Activated T-cell treated with anti-CD3 and anti-CD28 coated beads, Interleukin-2, amount 50 U/mL, for 24 hours (primary cell): ENCODE data around the gene TMEM44.

Experiments
- DNase-seq: peaks from one replicate; pipeline ENCODE4 v3.0.0-alpha.2; 2020
- H3K27ac Mint-ChIP-seq: 2 replicates; pipeline ENCODE4 v1.8.0; 2020; ENCODE audit warnings: mild to moderate bottlenecking, mixed read lengths
- H3K27me3 Mint-ChIP-seq: 2 replicates; pipeline ENCODE4 v1.8.0; 2020; ENCODE audit warnings: mixed read lengths
- H3K36me3 Mint-ChIP-seq: 2 replicates; pipeline ENCODE4 v1.8.0; 2020; ENCODE audit warnings: low read depth, mixed read lengths
- H3K4me1 Mint-ChIP-seq: 2 replicates; pipeline ENCODE4 v1.8.0; 2020; ENCODE audit warnings: low read depth, mixed read lengths
- H3K4me3 Mint-ChIP-seq: 2 replicates; pipeline ENCODE4 v1.8.0; 2020; ENCODE audit warnings: mild to moderate bottlenecking, moderate library complexity, mixed read lengths
- H3K9me3 Mint-ChIP-seq: 2 replicates; pipeline ENCODE4 v1.8.0; 2020; ENCODE audit warnings: mixed read lengths

Gene TMEM44

DNA sequence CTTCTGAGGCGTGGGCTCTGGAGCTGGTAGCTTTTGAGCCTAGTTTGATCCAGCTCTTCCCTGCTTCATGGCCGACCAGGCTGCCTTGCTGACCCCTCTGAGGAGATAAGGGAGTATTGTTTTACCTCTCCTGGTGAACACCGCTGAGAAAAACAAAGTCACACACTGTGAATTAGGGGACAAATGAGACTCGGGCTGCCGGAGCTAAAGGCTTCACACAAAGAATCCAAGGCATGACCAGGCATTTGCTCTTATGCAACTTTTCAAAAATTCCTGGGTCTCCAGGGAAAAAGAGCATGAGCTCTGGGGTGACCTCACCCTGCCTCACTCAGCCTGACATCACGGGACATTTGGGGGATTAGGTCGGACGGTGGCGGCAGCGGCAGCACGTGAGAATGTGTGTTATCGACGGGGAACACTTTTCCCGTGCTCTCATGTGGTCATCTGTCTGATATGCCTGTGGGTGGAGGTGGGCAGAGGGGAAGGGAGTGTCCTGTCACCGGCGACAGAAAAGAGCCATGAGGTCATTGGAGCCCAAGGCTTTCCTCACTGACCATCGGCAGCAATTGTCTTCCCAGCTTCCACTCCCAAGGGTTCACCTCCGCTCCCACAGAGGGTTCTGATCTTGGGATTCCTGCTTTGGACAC is 61.0 kb downstream of the TMEM44 start:
- Mint-ChIP-seq H3K4me3 (no peak overlapping the region), H3K27ac (no peak overlapping the region), H3K4me1 (peaks cover 21% of the 10 kb centered on the region), H3K9me3 (no peaks in the 10 kb centered on the region), H3K27me3 (peaks cover 29% of the 10 kb centered on the region), H3K36me3 (no peaks in the 10 kb centered on the region)
- no peak for DNase-seq

DNA sequence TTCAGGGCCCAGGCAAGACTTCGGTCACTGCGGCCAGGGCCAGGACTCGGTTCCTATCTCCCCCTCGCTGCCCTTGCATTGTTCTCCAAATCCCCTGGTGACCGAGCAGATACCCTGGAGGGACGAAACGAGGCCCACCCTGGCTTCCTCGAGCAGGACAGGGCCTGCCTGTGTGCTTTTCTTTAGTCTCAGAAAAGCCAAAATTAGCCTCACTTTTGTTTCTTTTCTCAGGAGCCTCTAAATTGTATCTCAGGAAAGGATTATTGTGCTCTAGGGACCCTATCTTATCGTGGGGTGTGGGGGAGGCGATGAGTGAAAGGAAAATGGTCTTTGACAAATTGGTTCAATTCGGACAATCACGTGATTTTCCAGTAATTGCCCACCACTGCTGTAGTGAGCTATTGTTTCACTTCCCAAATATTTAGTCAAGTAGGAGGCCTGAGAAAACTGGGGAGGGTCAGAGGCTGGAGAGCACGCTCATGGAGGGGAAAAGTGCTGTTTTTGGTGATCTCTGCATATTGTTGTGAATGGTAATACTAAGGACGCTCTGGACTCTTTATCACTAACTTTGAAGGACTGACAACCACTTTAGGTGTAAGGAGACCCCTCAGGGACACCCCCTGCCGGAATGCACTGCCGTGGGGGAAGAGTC is 61.6 kb downstream of the TMEM44 start:
- Mint-ChIP-seq H3K4me1 (peaks cover 21% of the 10 kb centered on the region), H3K27me3 (peaks cover 36% of the 10 kb centered on the region), H3K9me3 (no peaks in the 10 kb centered on the region), H3K36me3 (no peaks in the 10 kb centered on the region), H3K4me3 (no peak overlapping the region), H3K27ac (no peak overlapping the region)
- no peak for DNase-seq

DNA sequence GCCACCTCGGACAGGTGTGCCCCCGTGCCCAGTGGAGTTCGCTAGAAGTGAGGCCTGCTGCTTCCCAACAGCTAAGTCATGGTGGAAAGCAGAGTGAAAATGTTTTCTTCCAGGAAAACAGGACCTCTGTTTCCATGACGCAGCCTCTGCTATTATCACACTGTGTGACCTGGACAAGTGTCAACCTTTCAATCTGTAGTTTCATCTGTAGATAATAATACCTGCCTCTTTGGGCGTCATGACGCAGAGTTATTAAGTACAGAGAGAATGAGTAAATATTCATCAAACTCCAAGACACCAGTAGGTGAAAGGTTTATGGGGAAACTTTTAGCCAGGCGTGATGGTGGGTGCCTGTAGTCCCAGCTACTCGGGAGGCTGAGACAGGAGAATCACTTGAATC is 62.3 kb downstream of the TMEM44 start:
- Mint-ChIP-seq H3K9me3 (no peaks in the 10 kb centered on the region), H3K27ac (no peak overlapping the region), H3K27me3 (peaks cover 38% of the 10 kb centered on the region), H3K36me3 (no peaks in the 10 kb centered on the region), H3K4me1 (peaks cover 20% of the 10 kb centered on the region), H3K4me3 (no peak overlapping the region)
- no peak for DNase-seq

DNA sequence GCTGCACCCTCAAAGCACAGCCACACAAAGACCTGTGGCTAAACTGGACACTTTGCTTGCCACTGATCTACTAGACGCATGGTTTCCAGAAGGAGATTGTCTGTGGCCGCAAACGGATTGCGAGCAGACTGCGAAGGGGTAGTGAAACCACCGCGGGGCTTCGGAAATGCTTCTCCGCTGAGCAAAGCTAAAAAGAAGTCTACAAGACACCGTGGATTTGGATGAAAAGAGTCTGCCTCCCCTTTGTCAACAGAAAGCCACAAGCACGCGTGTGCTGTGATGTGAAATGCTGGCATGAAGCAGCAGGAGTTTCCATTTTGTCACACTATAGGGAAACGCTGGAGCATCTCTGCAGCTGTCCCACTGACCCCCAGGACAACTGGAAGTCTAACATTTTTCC is 63.0 kb downstream of the TMEM44 start:
- Mint-ChIP-seq H3K27me3 (peaks cover 38% of the 10 kb centered on the region), H3K36me3 (no peaks in the 10 kb centered on the region), H3K4me1 (peaks cover 19% of the 10 kb centered on the region), H3K9me3 (no peaks in the 10 kb centered on the region), H3K4me3 (no peak overlapping the region), H3K27ac (no peak overlapping the region)
- no peak for DNase-seq

DNA sequence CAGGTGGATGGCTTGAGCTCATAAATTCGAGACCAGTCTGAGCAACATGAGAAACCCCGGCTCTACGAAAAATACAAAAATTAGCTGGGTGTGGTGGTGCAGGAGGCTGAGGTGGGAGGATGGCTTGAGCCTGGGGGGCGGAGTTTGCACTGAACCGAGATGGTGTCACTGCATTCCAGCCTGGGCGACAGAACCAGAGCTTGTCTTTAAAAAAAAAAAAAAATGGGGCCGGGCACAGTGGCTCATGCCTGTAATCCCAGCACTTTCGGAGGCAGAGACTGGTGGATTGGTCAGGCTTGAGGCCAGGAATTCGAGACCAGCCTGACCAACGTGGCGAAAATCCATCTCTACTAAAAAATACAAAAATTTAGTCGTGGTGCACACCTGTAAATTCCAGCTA is 64.0 kb downstream of the TMEM44 start:
- H3K27me3 Mint-ChIP-seq: peaks cover 44% of the 10 kb centered on the region
- peaks cover 18% of the 10 kb centered on the region for H3K4me1 Mint-ChIP-seq
- H3K27ac Mint-ChIP-seq: no peak overlapping the region

DNA sequence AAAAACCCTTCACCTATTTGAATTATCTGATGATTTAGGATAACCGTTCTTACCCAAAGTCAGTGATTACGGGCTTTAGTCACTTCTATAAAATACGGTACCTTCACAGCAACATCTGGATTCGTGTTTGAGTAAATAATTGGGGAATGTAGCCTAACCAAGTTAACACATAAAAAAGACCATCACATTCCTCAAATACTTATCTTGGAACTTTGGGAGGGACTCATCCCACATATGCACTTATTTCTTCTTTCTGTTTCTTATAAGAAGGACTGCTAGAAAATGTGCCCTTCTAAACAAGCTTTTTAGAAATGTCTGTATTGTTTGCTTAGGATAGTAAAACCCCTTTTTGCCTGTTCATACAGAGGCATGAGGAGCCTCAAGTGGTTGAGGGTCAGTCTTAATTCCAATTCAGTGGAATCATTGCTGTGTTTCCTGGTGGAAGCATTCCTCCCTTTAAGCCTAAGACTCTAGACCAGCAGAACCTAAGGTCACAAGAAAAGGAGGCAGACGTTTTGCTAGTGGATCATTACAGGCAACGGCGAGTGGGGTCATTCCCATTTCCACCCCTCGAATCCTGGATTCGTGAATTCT is 67.5 kb downstream of the TMEM44 start:
- no peak for DNase-seq
- no peak overlapping the region for H3K27ac Mint-ChIP-seq
- H3K27me3 Mint-ChIP-seq: peaks cover 24% of the 10 kb centered on the region

More for the DNA sequence above, 64.0 kb downstream of the TMEM44 start:
- H3K36me3 Mint-ChIP-seq: no peaks in the 10 kb centered on the region
- no peak for DNase-seq
- no peak overlapping the region for H3K4me3 Mint-ChIP-seq
- H3K9me3 Mint-ChIP-seq: no peaks in the 10 kb centered on the region

DNA sequence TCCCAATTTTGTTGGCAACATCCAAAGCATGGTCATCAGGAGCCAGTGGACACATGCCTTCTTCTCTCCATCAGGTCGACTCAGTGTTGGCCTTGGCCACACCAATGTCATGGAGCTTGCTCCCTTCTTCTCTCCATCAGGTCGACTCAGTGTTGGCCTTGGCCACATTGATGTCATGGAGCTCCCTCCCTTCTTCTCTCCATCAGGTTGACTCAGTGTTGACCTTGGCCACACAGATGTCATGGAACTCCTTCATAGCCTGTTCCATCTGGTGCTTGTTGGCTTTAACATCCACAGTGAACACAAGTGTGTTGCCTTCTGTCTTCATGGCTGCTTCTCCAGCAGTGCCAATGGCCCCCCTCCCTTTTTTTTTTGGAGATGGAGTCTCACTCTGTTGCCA is 70.2 kb downstream of the TMEM44 start:
- no peaks in the 10 kb centered on the region for H3K9me3 Mint-ChIP-seq
- H3K4me3 Mint-ChIP-seq: no peak overlapping the region
- peaks cover 33% of the 10 kb centered on the region for H3K27me3 Mint-ChIP-seq
- no peaks in the 10 kb centered on the region for H3K36me3 Mint-ChIP-seq
- H3K27ac Mint-ChIP-seq: no peak overlapping the region
- DNase-seq: no peak
- H3K4me1 Mint-ChIP-seq: peaks cover 15% of the 10 kb centered on the region

More for the DNA sequence above, 67.5 kb downstream of the TMEM44 start:
- H3K36me3 Mint-ChIP-seq: no peaks in the 10 kb centered on the region
- peaks cover 15% of the 10 kb centered on the region for H3K4me1 Mint-ChIP-seq
- H3K4me3 Mint-ChIP-seq: no peak overlapping the region
- no peaks in the 10 kb centered on the region for H3K9me3 Mint-ChIP-seq

DNA sequence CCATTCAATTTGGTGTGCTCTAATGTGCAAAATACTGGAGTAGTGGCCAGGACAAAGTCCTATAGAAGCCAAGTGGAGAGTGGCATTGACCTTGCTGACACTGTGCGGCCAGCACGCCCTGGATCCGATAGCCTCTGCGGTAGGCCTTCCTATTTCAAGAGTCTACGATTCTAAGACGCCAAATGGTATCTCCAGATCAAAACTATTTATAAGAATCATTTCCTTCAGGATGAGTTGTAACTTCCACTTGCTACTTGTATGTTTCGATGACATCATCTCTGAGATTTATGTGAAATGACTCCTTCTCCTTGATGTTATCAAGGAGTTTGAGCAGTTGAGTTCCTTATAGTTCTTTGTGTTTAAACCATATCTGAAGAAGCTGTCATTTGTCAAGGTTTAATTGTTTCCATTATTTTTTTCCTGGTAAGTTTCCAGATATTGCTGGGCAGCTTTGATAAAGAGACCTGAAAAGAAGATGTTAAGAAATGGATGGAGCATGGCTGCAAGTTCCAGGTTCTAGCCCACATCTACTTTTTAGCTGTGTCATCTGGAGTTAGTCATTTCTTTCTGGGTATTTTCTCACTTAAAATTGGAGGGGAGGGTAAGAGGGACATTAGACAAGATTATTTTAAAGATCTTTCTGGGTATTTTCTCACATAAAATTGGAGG is 71.8 kb downstream of the TMEM44 start:
- DNase-seq: no peak
- Mint-ChIP-seq H3K4me1 (peaks cover 20% of the 10 kb centered on the region), H3K27me3 (peaks cover 23% of the 10 kb centered on the region), H3K27ac (peak overlapping the region; percentile 62), H3K4me3 (no peak overlapping the region), H3K9me3 (no peaks in the 10 kb centered on the region), H3K36me3 (no peaks in the 10 kb centered on the region)

DNA sequence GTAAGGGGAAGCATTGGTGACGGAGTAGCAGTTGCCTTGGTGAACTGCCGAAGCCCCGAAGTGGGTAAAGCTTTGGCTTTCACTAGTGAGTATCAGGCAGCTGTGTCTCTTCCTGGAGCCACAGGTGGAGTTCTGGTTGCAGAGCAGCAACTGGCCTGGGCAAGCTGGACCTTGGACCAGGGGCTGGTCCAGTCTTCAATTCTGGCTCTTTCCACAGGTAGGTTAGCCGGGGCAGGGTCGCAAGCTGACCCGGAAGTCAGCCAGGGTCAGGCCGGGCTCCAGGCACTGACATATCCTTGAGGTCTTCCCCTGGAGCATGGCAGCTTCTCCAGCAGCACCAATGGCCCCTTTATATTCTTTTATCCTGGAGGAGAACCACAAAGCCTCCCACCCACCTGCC is 73.2 kb downstream of the TMEM44 start:
- H3K9me3 Mint-ChIP-seq: no peaks in the 10 kb centered on the region
- H3K27me3 Mint-ChIP-seq: peaks cover 22% of the 10 kb centered on the region
- H3K4me3 Mint-ChIP-seq: no peak overlapping the region
- H3K4me1 Mint-ChIP-seq: peaks cover 22% of the 10 kb centered on the region
- H3K36me3 Mint-ChIP-seq: no peaks in the 10 kb centered on the region
- H3K27ac Mint-ChIP-seq: no peak overlapping the region
- no peak for DNase-seq

DNA sequence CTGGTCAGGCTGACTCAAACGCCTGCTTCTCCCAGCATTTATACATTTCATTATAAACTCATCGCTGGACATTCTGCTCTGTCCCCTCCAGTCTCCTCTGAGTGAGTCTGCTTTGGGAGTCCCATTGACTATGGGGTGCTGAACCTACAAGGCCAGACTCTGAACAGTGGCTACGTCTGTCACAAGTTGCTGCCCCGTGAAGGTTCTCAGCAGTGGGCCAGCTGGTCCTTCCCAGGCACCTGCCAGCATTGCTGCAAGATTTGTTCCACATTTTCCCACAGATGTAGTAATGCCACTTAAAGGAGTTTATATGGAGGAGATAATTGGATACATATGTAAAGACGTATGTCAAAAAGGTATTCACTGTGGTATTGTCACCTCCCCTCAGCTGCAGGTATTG is 73.7 kb downstream of the TMEM44 start:
- no peak for DNase-seq
- H3K4me3 Mint-ChIP-seq: no peak overlapping the region
- peaks cover 19% of the 10 kb centered on the region for H3K27me3 Mint-ChIP-seq
- H3K4me1 Mint-ChIP-seq: peaks cover 22% of the 10 kb centered on the region
- no peaks in the 10 kb centered on the region for H3K9me3 Mint-ChIP-seq
- no peak overlapping the region for H3K27ac Mint-ChIP-seq
- H3K36me3 Mint-ChIP-seq: no peaks in the 10 kb centered on the region

DNA sequence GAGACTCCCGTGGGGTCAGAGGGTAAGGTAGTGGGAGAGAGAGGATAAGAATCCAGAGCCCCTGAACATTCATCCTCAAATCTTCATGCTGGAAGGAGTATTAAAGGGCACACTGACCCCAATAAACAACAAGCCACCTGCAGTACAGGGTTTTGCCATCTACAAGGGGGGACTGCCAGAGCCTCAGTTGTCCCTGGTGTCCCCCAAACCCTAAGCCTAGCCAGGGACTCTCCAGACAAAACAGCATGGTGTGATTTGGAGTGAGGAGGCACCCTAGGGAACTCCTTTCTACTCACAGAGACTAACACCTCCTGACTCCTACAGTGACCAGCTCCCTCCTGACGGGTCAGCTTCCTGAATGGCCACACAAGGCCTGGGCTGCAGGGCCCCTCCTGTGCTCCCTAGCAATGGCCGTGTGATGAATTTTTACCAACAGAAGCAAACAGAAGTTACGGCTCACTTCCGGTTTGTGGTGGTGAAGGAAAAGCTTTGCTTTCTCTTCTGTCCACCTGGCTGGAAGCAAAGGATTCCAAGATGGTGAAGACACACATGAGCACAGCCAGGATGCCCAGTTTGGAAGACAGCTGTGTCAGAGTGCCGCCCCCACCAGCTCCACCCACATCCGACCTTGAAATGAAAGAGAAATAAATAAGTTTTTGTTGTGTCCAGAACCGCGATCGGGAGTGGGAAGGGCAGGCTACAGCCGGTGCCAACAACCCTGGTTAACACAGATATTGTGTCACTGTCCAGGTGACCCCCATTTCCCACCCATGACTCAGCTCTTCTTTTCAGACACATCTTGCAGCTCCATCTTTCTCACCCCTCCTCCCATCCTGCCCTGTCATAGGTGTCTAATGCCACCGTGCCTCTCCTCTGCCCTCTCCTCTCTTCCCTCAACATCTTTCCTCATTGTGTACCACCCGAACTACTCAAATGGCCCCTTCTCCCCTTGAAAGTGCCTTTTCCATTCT is 76.8 kb downstream of the TMEM44 start:
- Mint-ChIP-seq H3K27me3 (peaks cover 9% of the 10 kb centered on the region), H3K27ac (peak overlapping the region; percentile 84), H3K9me3 (no peaks in the 10 kb centered on the region), H3K36me3 (no peaks in the 10 kb centered on the region), H3K4me3 (peak overlapping the region; percentile 64), H3K4me1 (peaks cover 12% of the 10 kb centered on the region)
- DNase-seq: no peak

DNA sequence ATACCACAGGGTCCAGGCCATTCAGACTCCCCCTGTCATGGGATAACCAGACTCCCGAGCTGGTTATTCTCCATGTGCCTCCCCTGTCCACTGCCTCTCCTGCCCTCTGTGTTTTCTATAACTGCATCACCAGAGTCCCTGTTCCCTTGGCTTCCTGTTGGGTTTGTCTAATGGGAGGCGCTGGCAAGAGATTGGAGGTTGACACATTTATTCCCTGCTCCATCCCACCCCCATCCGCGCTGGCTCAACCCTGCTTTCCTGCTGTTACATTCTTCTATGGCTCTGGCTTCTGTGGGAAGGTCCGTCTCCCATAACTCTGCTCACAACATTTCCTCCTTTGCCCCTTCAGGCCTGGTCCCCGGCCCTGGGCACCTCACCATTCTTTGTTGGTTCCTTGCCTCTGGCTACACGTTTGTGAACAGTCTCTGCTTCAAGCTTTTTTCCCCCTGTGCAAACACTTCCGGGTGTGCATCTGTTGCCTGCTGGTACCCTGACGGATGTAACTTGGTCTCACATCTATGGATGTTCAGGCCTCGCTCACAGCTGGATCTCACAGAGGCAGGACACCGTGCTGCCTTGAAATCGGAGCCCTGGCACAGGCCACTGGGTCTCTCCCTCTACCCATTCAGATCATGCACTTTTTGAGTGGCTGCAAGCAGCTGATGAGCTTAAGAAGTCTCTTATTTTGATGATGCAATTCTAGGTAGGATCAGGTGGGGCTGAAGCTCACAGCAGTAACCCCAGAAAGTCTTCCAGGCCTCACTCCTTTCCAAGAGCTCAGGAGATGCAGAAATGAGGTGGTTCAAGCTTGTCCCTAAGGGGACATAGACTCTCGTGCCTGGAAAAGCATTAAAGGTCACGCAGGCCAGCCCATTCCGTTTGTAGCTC is 77.8 kb downstream of the TMEM44 start:
- peaks cover 8% of the 10 kb centered on the region for H3K27me3 Mint-ChIP-seq
- no peak overlapping the region for H3K27ac Mint-ChIP-seq
- no peak overlapping the region for H3K4me3 Mint-ChIP-seq

DNA sequence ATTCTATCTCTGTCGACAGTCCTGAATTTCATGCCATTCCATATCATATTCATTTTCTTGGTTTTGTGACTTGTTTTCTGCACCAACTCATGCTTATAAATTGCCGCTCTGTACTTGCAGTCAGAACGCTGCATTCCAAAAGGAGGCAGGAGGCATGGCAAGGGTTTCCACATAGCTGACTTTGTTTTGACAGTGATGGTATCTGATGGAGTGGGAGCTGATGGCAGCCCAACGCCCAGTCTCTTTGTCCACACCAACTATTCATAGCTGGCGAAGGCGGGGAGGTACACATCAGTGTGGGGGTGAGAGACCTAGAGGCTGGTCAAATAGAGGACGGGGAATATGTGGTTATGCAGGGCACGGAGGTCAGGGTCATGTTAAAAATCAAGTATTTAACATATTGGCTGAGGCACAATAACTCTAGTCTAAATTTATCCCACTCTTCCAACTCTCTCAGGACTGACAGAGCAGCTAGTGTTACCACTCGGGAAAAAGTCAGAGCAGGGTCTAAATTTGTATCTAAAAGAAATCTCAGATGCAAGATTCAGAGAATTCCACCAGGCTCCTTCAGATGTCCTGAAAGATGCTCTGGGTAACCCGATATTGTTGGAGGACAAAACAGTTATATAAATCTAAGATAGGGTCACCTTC is 78.6 kb downstream of the TMEM44 start:
- H3K27ac Mint-ChIP-seq: no peak overlapping the region
- DNase-seq: no peak
- H3K4me3 Mint-ChIP-seq: no peak overlapping the region
- no peaks in the 10 kb centered on the region for H3K36me3 Mint-ChIP-seq
- peaks cover 6% of the 10 kb centered on the region for H3K27me3 Mint-ChIP-seq
- H3K9me3 Mint-ChIP-seq: no peaks in the 10 kb centered on the region
- peaks cover 7% of the 10 kb centered on the region for H3K4me1 Mint-ChIP-seq

More for the DNA sequence above, 77.8 kb downstream of the TMEM44 start:
- Mint-ChIP-seq H3K36me3 (no peaks in the 10 kb centered on the region), H3K4me1 (peaks cover 7% of the 10 kb centered on the region), H3K9me3 (no peaks in the 10 kb centered on the region)
- DNase-seq: no peak
